Hepatocyte (in vitro differentiated cells): ENCODE data around the gene ZBTB33. TPM values are rescaled to one million over a fixed set of nuclear protein-coding genes. Genes with fewer than 3 reads are reported as not detected.

Experiments used
- DNase-seq: peaks from one replicate; pipeline ENCODE4 v3.0.0-alpha.2; 2016; ENCODE audit warnings: low spot score
- H2AFZ ChIP-seq: fragments of 200-600 bp; sonication (generic); 2 replicates; pipeline ENCODE4 v1.6.0; 2016; ENCODE audit warnings: antibody characterized with exemption, mild to moderate bottlenecking
- H3K27ac ChIP-seq: fragments of 200-600 bp; sonication (generic); 2 replicates; pipeline ENCODE4 v1.5.1; 2016; ENCODE audit warnings: mild to moderate bottlenecking
- H3K27me3 ChIP-seq: fragments of 200-600 bp; sonication (generic); 2 replicates; pipeline ENCODE4 v1.6.1; 2016
- H3K36me3 ChIP-seq: fragments of 200-600 bp; sonication (generic); replicated peaks from 2 replicates; pipeline ENCODE4 v1.5.1; 2016; ENCODE audit warnings: low read depth; ENCODE audit not compliant: insufficient read depth
- H3K4me1 ChIP-seq: fragments of 200-600 bp; sonication (generic); 2 replicates; pipeline ENCODE4 v1.5.1; 2016; ENCODE audit warnings: mild to moderate bottlenecking, moderate library complexity; ENCODE audit not compliant: insufficient read depth
- H3K4me2 ChIP-seq: fragments of 200-600 bp; sonication (generic); 2 replicates; pipeline ENCODE4 v1.6.0; 2016
- H3K4me3 ChIP-seq: fragments of 200-600 bp; sonication (generic); 2 replicates; pipeline ENCODE4 v1.5.1; 2016; ENCODE audit warnings: mild to moderate bottlenecking
- H3K79me2 ChIP-seq: fragments of 200-600 bp; sonication (generic); 2 replicates; pipeline ENCODE4 v1.6.0; 2017; ENCODE audit warnings: mild to moderate bottlenecking
- H3K9me2 ChIP-seq: fragments of 200-600 bp; sonication (generic); replicated peaks from 2 replicates; pipeline ENCODE4 v1.6.0; 2017; ENCODE audit warnings: mild to moderate bottlenecking; ENCODE audit not compliant: insufficient read depth
- H3K9me3 ChIP-seq: fragments of 200-600 bp; sonication (generic); 2 replicates; pipeline ENCODE4 v1.5.1; 2016; ENCODE audit warnings: low read depth, mild to moderate bottlenecking
- H4K20me1 ChIP-seq: fragments of 200-600 bp; sonication (generic); 2 replicates; pipeline ENCODE4 v1.6.0; 2016; ENCODE audit warnings: mild to moderate bottlenecking; ENCODE audit not compliant: insufficient read depth, poor library complexity, severe bottlenecking
- EZH2 ChIP-seq: fragments of 200-600 bp; sonication (generic); IDR thresholded peaks from 2 replicates; pipeline ENCODE4 v1.6.1; 2016; ENCODE audit warnings: antibody characterized with exemption, mild to moderate bottlenecking, borderline replicate concordance
- EZH2phosphoT487 ChIP-seq: fragments of 200-600 bp; sonication (generic); IDR thresholded peaks from one replicate; pipeline ENCODE4 v1.6.1; 2018; ENCODE audit warnings: antibody characterized with exemption, mild to moderate bottlenecking, low read depth, moderate library complexity; ENCODE audit not compliant: unreplicated experiment, severe bottlenecking
- WGBS: methylation state at CpG from one replicate; pipeline ENCODE4 v1.1.6; 2016; ENCODE audit warnings: low lambda C conversion rate; ENCODE audit errors: missing lambda C conversion rate; 5-methylcytosine and 5-hydroxymethylcytosine counted together
- polyA plus RNA-seq: library from polyadenylated mRNA; unstranded; fragments of >200 nt; fragmentation: Nextera tagmentation; extraction: Ambion mirVana; gene quantifications from 2 replicates; pipeline ENCODE4 v1.2.1, GENCODE V29; 2016
- total RNA-seq: library from RNA; depleted of rRNA; stranded (reverse); fragments of >200 nt; gene quantifications from 2 replicates; pipeline ENCODE4 v1.2.3, GENCODE V29; 2014
- TF ChIP-seq, protein P1 (sequence below): fragments of 200-600 bp; sonication (generic); IDR thresholded peaks from 2 replicates; pipeline ENCODE4 v1.5.1; 2016; ENCODE audit warnings: antibody characterized with exemption, mild to moderate bottlenecking; ENCODE audit not compliant: poor library complexity

ZBTB33 gene
- total and polyA plus RNA-seq, 2 experiments from 2014 or later = 5.5 to 25.2 TPM

DNA sequence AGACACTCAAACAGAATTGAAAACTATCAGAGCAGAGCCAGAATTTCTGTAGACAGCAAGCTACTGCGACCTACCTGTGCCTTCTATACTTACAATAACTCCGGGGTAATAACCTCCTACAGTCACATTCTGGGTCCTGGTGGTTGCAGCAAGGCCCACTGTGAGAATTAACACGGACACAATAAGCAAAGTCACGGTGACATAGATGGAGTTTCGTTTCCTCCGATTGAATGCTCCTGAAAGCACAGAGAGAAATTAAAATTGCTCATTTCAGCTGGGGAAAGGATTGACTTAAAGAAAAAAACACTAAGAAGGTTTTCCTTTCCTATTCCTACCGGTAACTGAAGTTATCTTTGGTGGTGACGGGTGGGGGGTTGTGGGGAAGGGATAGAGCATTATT lies 53.6 kb downstream of the ZBTB33 start:
- Histone ChIP-seq H3K4me1 (no peaks in the 10 kb centered on the region), H3K4me2 (no peak overlapping the region), H2AFZ (no peak overlapping the region), H3K27ac (no peak overlapping the region), H3K36me3 (no peaks in the 10 kb centered on the region), H3K27me3 (peaks cover 20% of the 10 kb centered on the region), H3K9me3 (no peaks in the 10 kb centered on the region), H3K4me3 (no peak overlapping the region), H3K79me2 (no peaks in the 10 kb centered on the region), H3K9me2 (no peaks in the 10 kb centered on the region), H4K20me1 (no peaks in the 10 kb centered on the region)
- TF ChIP-seq, protein P1, sequence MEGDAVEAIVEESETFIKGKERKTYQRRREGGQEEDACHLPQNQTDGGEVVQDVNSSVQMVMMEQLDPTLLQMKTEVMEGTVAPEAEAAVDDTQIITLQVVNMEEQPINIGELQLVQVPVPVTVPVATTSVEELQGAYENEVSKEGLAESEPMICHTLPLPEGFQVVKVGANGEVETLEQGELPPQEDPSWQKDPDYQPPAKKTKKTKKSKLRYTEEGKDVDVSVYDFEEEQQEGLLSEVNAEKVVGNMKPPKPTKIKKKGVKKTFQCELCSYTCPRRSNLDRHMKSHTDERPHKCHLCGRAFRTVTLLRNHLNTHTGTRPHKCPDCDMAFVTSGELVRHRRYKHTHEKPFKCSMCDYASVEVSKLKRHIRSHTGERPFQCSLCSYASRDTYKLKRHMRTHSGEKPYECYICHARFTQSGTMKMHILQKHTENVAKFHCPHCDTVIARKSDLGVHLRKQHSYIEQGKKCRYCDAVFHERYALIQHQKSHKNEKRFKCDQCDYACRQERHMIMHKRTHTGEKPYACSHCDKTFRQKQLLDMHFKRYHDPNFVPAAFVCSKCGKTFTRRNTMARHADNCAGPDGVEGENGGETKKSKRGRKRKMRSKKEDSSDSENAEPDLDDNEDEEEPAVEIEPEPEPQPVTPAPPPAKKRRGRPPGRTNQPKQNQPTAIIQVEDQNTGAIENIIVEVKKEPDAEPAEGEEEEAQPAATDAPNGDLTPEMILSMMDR = no peak
- TF ChIP-seq EZH2phosphoT487 = no peak
- no peak for TF ChIP-seq EZH2
- 74% methylated on average over 8 of the region's 8 CpGs for WGBS
- peak; percentile 0 for DNase-seq

DNA sequence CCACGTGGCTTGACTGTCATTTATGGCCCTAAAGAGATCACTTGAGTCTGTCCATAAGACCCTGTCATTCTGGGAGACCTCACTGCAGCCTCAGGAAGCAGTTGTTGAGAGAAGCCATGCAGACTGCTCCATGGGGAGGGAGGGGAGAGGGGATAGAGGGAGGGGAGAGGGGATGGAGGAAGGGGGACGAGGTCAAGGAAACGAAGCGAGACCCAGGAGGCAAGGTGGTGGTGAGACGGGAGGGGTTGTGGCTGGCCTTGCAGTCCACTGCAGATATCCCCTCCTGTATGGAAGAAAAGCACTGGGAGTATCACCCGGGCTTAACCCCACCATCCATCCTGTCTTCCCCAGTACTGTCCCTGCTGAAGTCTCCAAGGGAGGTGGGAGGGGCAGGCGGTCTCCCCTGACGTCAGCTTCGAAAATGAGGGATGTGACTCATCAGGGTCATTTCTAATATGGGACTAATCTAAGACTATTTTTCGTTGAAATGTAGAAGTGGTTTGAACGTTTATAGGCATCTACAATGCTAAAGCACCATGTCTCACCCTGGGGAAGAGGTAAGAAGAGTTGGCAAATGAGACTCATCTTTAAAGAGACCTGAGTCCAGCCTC lies 55.0 kb downstream of the ZBTB33 start:
- H3K9me2 ChIP-seq = no peaks in the 10 kb centered on the region
- H3K4me2 ChIP-seq = no peak overlapping the region
- no peak overlapping the region for H3K27ac ChIP-seq
- peaks cover 21% of the 10 kb centered on the region for H3K27me3 ChIP-seq
- H2AFZ ChIP-seq = no peak overlapping the region
- peak; percentile 4 for DNase-seq
- no peak overlapping the region for H3K4me3 ChIP-seq
- no peaks in the 10 kb centered on the region for H3K4me1 ChIP-seq
- TF ChIP-seq EZH2phosphoT487 (no peak), EZH2 (no peak)
- TF ChIP-seq, protein P1 = no peak
- H4K20me1 ChIP-seq = no peaks in the 10 kb centered on the region
- no peaks in the 10 kb centered on the region for H3K9me3 ChIP-seq
- H3K79me2 ChIP-seq = no peaks in the 10 kb centered on the region
- H3K36me3 ChIP-seq = no peaks in the 10 kb centered on the region
- WGBS = 40% methylated on average over 7 of the region's 11 CpGs

DNA sequence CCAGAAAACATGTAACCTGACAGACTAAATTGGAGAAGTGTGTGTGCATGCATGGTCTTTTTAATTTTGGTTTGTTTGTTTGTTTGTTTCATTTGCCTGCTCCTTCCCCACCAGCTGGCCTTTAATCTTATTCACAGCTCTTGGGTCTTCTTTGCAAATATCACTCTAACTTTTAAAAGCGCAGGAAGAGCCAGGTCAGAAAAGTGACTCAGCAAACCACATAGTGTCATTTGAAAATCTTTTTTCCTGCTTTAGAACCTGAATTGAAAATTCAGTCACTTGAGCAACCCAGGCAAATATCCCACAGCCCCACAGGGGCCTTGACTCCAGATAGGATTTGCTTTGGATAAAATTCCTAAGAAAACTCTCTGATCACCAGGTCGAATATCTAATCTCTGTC lies 56.0 kb downstream of the ZBTB33 start:
- TF ChIP-seq, protein P1 = no peak
- TF ChIP-seq EZH2 (no peak), EZH2phosphoT487 (no peak)
- Histone ChIP-seq H3K9me2 (no peaks in the 10 kb centered on the region), H3K27ac (no peak overlapping the region), H3K27me3 (peaks cover 21% of the 10 kb centered on the region), H3K4me2 (no peak overlapping the region), H3K79me2 (no peaks in the 10 kb centered on the region), H4K20me1 (no peaks in the 10 kb centered on the region), H3K4me3 (no peak overlapping the region), H3K36me3 (no peaks in the 10 kb centered on the region), H3K4me1 (no peaks in the 10 kb centered on the region), H3K9me3 (no peaks in the 10 kb centered on the region), H2AFZ (no peak overlapping the region)
- no peak for DNase-seq
- 72% methylated on average over 2 of the region's 2 CpGs for WGBS

Other genes with a start within 250 kb of the ZBTB33 start
- gene RHOXF2B, start 173.1 kb upstream of the ZBTB33 start, total RNA-seq = not detected in 2 replicates
- not detected in 2 replicates for gene RHOXF2B, start 173.1 kb upstream of the ZBTB33 start, polyA plus RNA-seq
- gene RHOXF1, start 134.9 kb upstream of the ZBTB33 start, total RNA-seq = 0.80 TPM in 1 of 2 replicates, not detected in the other
- gene RHOXF1, start 134.9 kb upstream of the ZBTB33 start, polyA plus RNA-seq = 0.35 TPM in 1 of 2 replicates, not detected in the other
- not detected in 2 replicates for gene RHOXF2, start 92.2 kb upstream of the ZBTB33 start, total RNA-seq
- 0.17 TPM in 1 of 2 replicates, not detected in the other for gene RHOXF2, start 92.2 kb upstream of the ZBTB33 start, polyA plus RNA-seq
- gene TMEM255A, start 60.6 kb downstream of the ZBTB33 start, total RNA-seq = 0.44 and 0.77 TPM in 2 replicates
- 0.68 and 2.2 TPM in 2 replicates for gene TMEM255A, start 60.6 kb downstream of the ZBTB33 start, polyA plus RNA-seq
- not detected in 2 replicates for gene ATP1B4, start 111.3 kb downstream of the ZBTB33 start, total RNA-seq
- not detected in 2 replicates for gene ATP1B4, start 111.3 kb downstream of the ZBTB33 start, polyA plus RNA-seq
- gene LAMP2, start 218.5 kb downstream of the ZBTB33 start, total RNA-seq = 223 and 228 TPM in 2 replicates
- 163 and 175 TPM in 2 replicates for gene LAMP2, start 218.5 kb downstream of the ZBTB33 start, polyA plus RNA-seq